ENCODE data around the gene DNMBP. TPM values are rescaled to one million over a fixed set of nuclear protein-coding genes. Genes with fewer than 3 reads are reported as not detected.
"Not testable (repeated sequence)": the region's sequence is repeated elsewhere in the genome, so short reads cannot be mapped to it uniquely, and the experiment has no call there.

Gene DNMBP
- total RNA-seq, 6 donors from 2014 or later: 10.1 to 18.9 (median 12.6) TPM

- WGBS, 2 donors: 62 to 63% methylated on average over 6 of the region's 6 CpGs
- Histone ChIP-seq H3K4me3 (no peak overlapping the region), H3K27ac (no peak overlapping the region), H3K27me3 (no peaks in the 10 kb centered on the region), H3K9me3 (no peaks in the 10 kb centered on the region), H3K4me1 (peaks cover 4 to 12% (median 5%) of the 10 kb centered on the region in 4 donors), H3K36me3 (no peaks in the 10 kb centered on the region)
- TF ChIP-seq EP300 (IDR thresholded peaks at IDR 0.05): no peak
- TF ChIP-seq POLR2A (IDR thresholded peaks at IDR 0.05): no peak
- no peak for TF ChIP-seq POLR2AphosphoS5 (IDR thresholded peaks at IDR 0.05)
- no peak for TF ChIP-seq CTCF (IDR thresholded peaks at IDR 0.05)
- ATAC-seq (ENCODE audit: low FRiP score in 2 of 2) (no peak), DNase-seq (no peak)
Observed at GRCh38 chr10:99844433-99844955, 165.3 kb downstream of the DNMBP start.

- DNase-seq (no peak), ATAC-seq (ENCODE audit: low FRiP score in 2 of 2) (no peak)
- no peak overlapping the region for H3K4me3 ChIP-seq
- TF ChIP-seq CTCF (IDR thresholded peaks at IDR 0.05) (no peak), POLR2AphosphoS5 (IDR thresholded peaks at IDR 0.05) (no peak), POLR2A (IDR thresholded peaks at IDR 0.05) (no peak), EP300 (IDR thresholded peaks at IDR 0.05) (no peak)
- H3K27ac ChIP-seq: no peak overlapping the region
- H3K9me3 ChIP-seq: no peaks in the 10 kb centered on the region
- H3K36me3 ChIP-seq: no peaks in the 10 kb centered on the region
- WGBS, 2 donors: 93% methylated on average over 3 of the region's 3 CpGs
- peaks cover 4 to 12% (median 5%) of the 10 kb centered on the region in 4 donors for H3K4me1 ChIP-seq
- H3K27me3 ChIP-seq: no peaks in the 10 kb centered on the region
Observed at GRCh38 chr10:99843310-99843709, 166.4 kb downstream of the DNMBP start.

GRCh38 chr10:99841746-99842145 is 168.0 kb downstream of the DNMBP start:
- no peak for DNase-seq
- H3K36me3 ChIP-seq: no peaks in the 10 kb centered on the region
- WGBS, 2 donors: 90 to 92% methylated on average over 7 of the region's 7 CpGs
- TF ChIP-seq POLR2AphosphoS5 (IDR thresholded peaks at IDR 0.05): no peak
- TF ChIP-seq EP300 (IDR thresholded peaks at IDR 0.05): no peak
- TF ChIP-seq POLR2A (IDR thresholded peaks at IDR 0.05): no peak
- no peak for TF ChIP-seq CTCF (IDR thresholded peaks at IDR 0.05)
- H3K4me3 ChIP-seq: no peak overlapping the region
- H3K9me3 ChIP-seq: no peaks in the 10 kb centered on the region
- no peaks in the 10 kb centered on the region for H3K27me3 ChIP-seq
- ATAC-seq (ENCODE audit: low FRiP score in 2 of 2): no peak
- H3K27ac ChIP-seq: no peak overlapping the region
- H3K4me1 ChIP-seq: peaks cover 4 to 12% (median 5%) of the 10 kb centered on the region in 4 donors

GRCh38 chr10:99840859-99841258 is 168.9 kb downstream of the DNMBP start:
- not testable (repeated sequence) for DNase-seq; H3K9me3 ChIP-seq; H3K27me3 ChIP-seq; H3K4me3 ChIP-seq; H3K27ac ChIP-seq; ATAC-seq (ENCODE audit: low FRiP score in 2 of 2); H3K36me3 ChIP-seq; H3K4me1 ChIP-seq
- WGBS, 2 donors: 74 to 78% methylated on average over 2 of the region's 2 CpGs

- 80 to 93% methylated on average over 2 of the region's 2 CpGs for WGBS, 2 donors
- no peak for ATAC-seq (ENCODE audit: low FRiP score in 2 of 2)
- no peaks in the 10 kb centered on the region for H3K9me3 ChIP-seq
- no peak overlapping the region for H3K27ac ChIP-seq
- no peak for DNase-seq
- H3K4me1 ChIP-seq: no peaks in the 10 kb centered on the region
- TF ChIP-seq POLR2A (IDR thresholded peaks at IDR 0.05) (no peak), EP300 (IDR thresholded peaks at IDR 0.05) (no peak), POLR2AphosphoS5 (IDR thresholded peaks at IDR 0.05) (no peak), CTCF (IDR thresholded peaks at IDR 0.05) (no peak)
- no peaks in the 10 kb centered on the region for H3K36me3 ChIP-seq
- no peak overlapping the region for H3K4me3 ChIP-seq
- no peaks in the 10 kb centered on the region for H3K27me3 ChIP-seq
Observed at GRCh38 chr10:99836711-99837110, 173.0 kb downstream of the DNMBP start.
